ENCODE results near the gene DEFB132. TPM values are rescaled to one million over a fixed set of nuclear protein-coding genes. Genes with fewer than 3 reads are reported as not detected.

Gene DEFB132
- total RNA-seq, 4 donors from 2014 or later, result 0.66 to 38.4 (median 10.4) TPM; not detected in 1

- TF ChIP-seq CTCF (IDR thresholded peaks at IDR 0.05; ENCODE audit: low read depth), result no peak
Observed at GRCh38 chr20:251354-251753, 6.2 kb upstream of the DEFB132 start.

- TF ChIP-seq CTCF (IDR thresholded peaks at IDR 0.05; ENCODE audit: low read depth), result no peak
Observed at GRCh38 chr20:252801-253200, 4.7 kb upstream of the DEFB132 start.

GRCh38 chr20:258269-258858, 840 bp downstream of the DEFB132 start:
- no peak for TF ChIP-seq CTCF (IDR thresholded peaks at IDR 0.05; ENCODE audit: low read depth)

GRCh38 chr20:258963-259362, 1.4 kb downstream of the DEFB132 start:
- no peak for TF ChIP-seq CTCF (IDR thresholded peaks at IDR 0.05; ENCODE audit: low read depth)

GRCh38 chr20:259981-260380, 2.5 kb downstream of the DEFB132 start:
- TF ChIP-seq CTCF (IDR thresholded peaks at IDR 0.05; ENCODE audit: low read depth), result no peak

GRCh38 chr20:263701-264100, 6.2 kb downstream of the DEFB132 start:
- no peak for TF ChIP-seq CTCF (IDR thresholded peaks at IDR 0.05; ENCODE audit: low read depth)

- TF ChIP-seq CTCF (IDR thresholded peaks at IDR 0.05; ENCODE audit: low read depth), result no peak
Observed at GRCh38 chr20:266596-267562, 9.4 kb downstream of the DEFB132 start.

Data from subcutaneous adipose tissue (tissue), 4 donors.